H9 (cell line): ENCODE results near the gene C1RL. TPM values are rescaled to one million over a fixed set of nuclear protein-coding genes. Genes with fewer than 3 reads are reported as not detected.

Experiments
- DNase-seq: peaks from one replicate; pipeline ENCODE4 v3.0.0-alpha.2; 2017
- H2AFZ ChIP-seq: one replicate; pipeline ENCODE4 v1.6.1; 2013; ENCODE audit warnings: mild to moderate bottlenecking, low read length, control low read depth, moderate library complexity
- H2AK5ac ChIP-seq: 2 replicates; pipeline ENCODE4 v1.6.1; 2013; ENCODE audit warnings: low read length, control low read depth, mixed read lengths; ENCODE audit not compliant: insufficient read length
- H2BK120ac ChIP-seq: one replicate; pipeline ENCODE4 v1.6.1; 2013; ENCODE audit warnings: low read depth, mild to moderate bottlenecking, low read length, control low read depth, inconsistent platforms; ENCODE audit not compliant: poor library complexity, severe bottlenecking
- H2BK12ac ChIP-seq: 2 replicates; pipeline ENCODE4 v1.6.1; 2013; ENCODE audit warnings: low read length, control low read depth, mixed read lengths, low read depth; ENCODE audit not compliant: insufficient read length
- H2BK15ac ChIP-seq: 2 replicates; pipeline ENCODE4 v1.6.1; 2013; ENCODE audit warnings: low read depth, low read length, control low read depth
- H2BK20ac ChIP-seq: one replicate; pipeline ENCODE4 v1.6.1; 2013; ENCODE audit warnings: low read depth, mild to moderate bottlenecking, low read length, control low read depth, inconsistent platforms; ENCODE audit not compliant: poor library complexity, severe bottlenecking
- H2BK5ac ChIP-seq: 2 replicates; pipeline ENCODE4 v1.6.1; 2013; ENCODE audit warnings: low read length, control low read depth, mixed read lengths; ENCODE audit not compliant: insufficient read length
- H3K14ac ChIP-seq: 2 replicates; pipeline ENCODE4 v1.6.1; 2013; ENCODE audit warnings: low read length, control low read depth; ENCODE audit not compliant: insufficient read depth
- H3K18ac ChIP-seq: 2 replicates; pipeline ENCODE4 v1.6.1; 2013; ENCODE audit warnings: low read depth, mild to moderate bottlenecking, mixed read lengths, low read length, control low read depth; ENCODE audit not compliant: insufficient read length
- H3K23ac ChIP-seq: 2 replicates; pipeline ENCODE4 v1.6.1; 2013; ENCODE audit warnings: low read length, control low read depth, mixed read lengths, low read depth; ENCODE audit not compliant: insufficient read length
- H3K23me2 ChIP-seq: 2 replicates; pipeline ENCODE4 v1.6.1; 2013; ENCODE audit warnings: low read depth, mild to moderate bottlenecking, mixed read lengths, low read length, control low read depth; ENCODE audit not compliant: insufficient read length, poor library complexity, severe bottlenecking
- H3K27ac ChIP-seq: 2 replicates; pipeline ENCODE4 v1.5.1; 2013; ENCODE audit warnings: low read length, control low read depth, mixed read lengths, low read depth; ENCODE audit not compliant: insufficient read length
- H3K27me3 ChIP-seq: 2 replicates; pipeline ENCODE4 v1.6.1; 2013; ENCODE audit warnings: low read length, control low read depth, inconsistent platforms; ENCODE audit not compliant: insufficient read depth
- H3K4ac ChIP-seq: 2 replicates; pipeline ENCODE4 v1.6.1; 2013; ENCODE audit warnings: low read depth, mild to moderate bottlenecking, control low read depth, inconsistent platforms, low read length, moderate library complexity
- H3K4me1 ChIP-seq: 2 replicates; pipeline ENCODE4 v1.6.1; 2013; ENCODE audit warnings: low read length, control low read depth, inconsistent platforms; ENCODE audit not compliant: insufficient read depth
- H3K4me2 ChIP-seq: 2 replicates; pipeline ENCODE4 v1.6.1; 2013; ENCODE audit warnings: low read length, control low read depth, mixed read lengths; ENCODE audit not compliant: insufficient read length, insufficient read depth
- H3K56ac ChIP-seq: 2 replicates; pipeline ENCODE4 v1.6.1; 2013; ENCODE audit warnings: low read depth, mild to moderate bottlenecking, mixed read lengths, low read length, control low read depth; ENCODE audit not compliant: insufficient read length
- H3K79me1 ChIP-seq: 2 replicates; pipeline ENCODE4 v1.6.1; 2013; ENCODE audit warnings: low read depth, mild to moderate bottlenecking, moderate library complexity, low read length, control low read depth, inconsistent platforms; ENCODE audit not compliant: insufficient read depth, poor library complexity, severe bottlenecking
- H3K79me2 ChIP-seq: 2 replicates; pipeline ENCODE4 v1.6.1; 2013; ENCODE audit warnings: low read length, control low read depth, inconsistent platforms; ENCODE audit not compliant: insufficient read depth
- H3K9ac ChIP-seq: 2 replicates; pipeline ENCODE4 v1.6.1; 2013; ENCODE audit warnings: low read length, control low read depth, mixed read lengths; ENCODE audit not compliant: insufficient read length; ENCODE audit errors: extremely low read depth
- H3K9me3 ChIP-seq: one replicate; pipeline ENCODE4 v1.6.1; 2013; ENCODE audit warnings: low read depth, low read length, inconsistent platforms; ENCODE audit not compliant: control insufficient read depth
- H3T11ph ChIP-seq: one replicate; pipeline ENCODE4 v1.6.1; 2013; ENCODE audit warnings: mild to moderate bottlenecking, low read length, control low read depth, inconsistent platforms
- H4K20me1 ChIP-seq: one replicate; pipeline ENCODE4 v1.6.1; 2013; ENCODE audit not compliant: control insufficient read depth, insufficient read length, insufficient read depth
- H4K5ac ChIP-seq: 2 replicates; pipeline ENCODE4 v1.6.1; 2013; ENCODE audit warnings: low read depth, mild to moderate bottlenecking, mixed read lengths, low read length, control low read depth; ENCODE audit not compliant: insufficient read length
- H4K8ac ChIP-seq: replicated peaks from 2 replicates; pipeline ENCODE4 v1.6.1; 2013; ENCODE audit warnings: low read length, control low read depth, mixed read lengths, low read depth; ENCODE audit not compliant: insufficient read length
- H4K91ac ChIP-seq: 2 replicates; pipeline ENCODE4 v1.6.1; 2013; ENCODE audit warnings: low read depth, mild to moderate bottlenecking, moderate library complexity, mixed read lengths, low read length, control low read depth; ENCODE audit not compliant: insufficient read length
- H3K27ac Mint-ChIP-seq, 3 experiments: 2 replicates in 2 of 3; 3 replicates in 1 of 3; pipeline ENCODE4 v1.8.0; 2020 to 2021; ENCODE audit warnings: mixed read lengths in 3 of 3, mild to moderate bottlenecking in 1 of 3, moderate library complexity in 1 of 3
- H3K27me3 Mint-ChIP-seq: 2 replicates; pipeline ENCODE4 v1.8.0; 2021; ENCODE audit warnings: low read depth, mild to moderate bottlenecking, moderate library complexity, mixed read lengths
- H3K36me3 Mint-ChIP-seq, 3 experiments: 2 replicates in 2 of 3; 3 replicates in 1 of 3; pipeline ENCODE4 v1.8.0; 2020 to 2021; ENCODE audit warnings: low read depth in 3 of 3, mixed read lengths in 3 of 3; ENCODE audit not compliant: insufficient read depth in 1 of 3
- H3K4me1 Mint-ChIP-seq, 2 experiments: 2 replicates each; pipeline ENCODE4 v1.8.0; 2020; ENCODE audit warnings: mixed read lengths in 2 of 2
- H3K4me3 Mint-ChIP-seq, 2 experiments: 2 replicates in 1 of 2; 3 replicates in 1 of 2; pipeline ENCODE4 v1.8.0; 2020 to 2021; ENCODE audit warnings: mild to moderate bottlenecking in 2 of 2, mixed read lengths in 2 of 2, moderate library complexity in 1 of 2
- H3K9me3 Mint-ChIP-seq, 2 experiments: 2 replicates in 1 of 2; 3 replicates in 1 of 2; pipeline ENCODE4 v1.8.0; 2020; ENCODE audit warnings: mild to moderate bottlenecking in 2 of 2, mixed read lengths in 2 of 2, moderate library complexity in 1 of 2
- WGBS: extraction: QIAGEN DNeasy Blood & Tissue Kit; methylation state at CpG from one replicate; pipeline ENCODE4 v1.1.7; 2013; ENCODE audit warnings: missing lambda C conversion rate, low lambda C conversion rate, mixed read lengths; ENCODE audit not compliant: insufficient read length; ENCODE audit errors: extremely low coverage; 5-methylcytosine and 5-hydroxymethylcytosine counted together
- total RNA-seq: library from RNA; stranded (reverse); gene quantifications from 2 replicates; pipeline ENCODE4 v1.2.1, GENCODE V29; 2021
- TF ChIP-seq, protein P1 (sequence below): fragments of 200-600 bp; sonication (generic); conservative IDR thresholded peaks from 3 replicates; pipeline ENCODE4 v1.8.0; 2021; ENCODE audit warnings: antibody characterized with exemption, mild to moderate bottlenecking

Gene C1RL
- total RNA-seq, 1 experiment from 2014 or later: 15.1 TPM

DNA sequence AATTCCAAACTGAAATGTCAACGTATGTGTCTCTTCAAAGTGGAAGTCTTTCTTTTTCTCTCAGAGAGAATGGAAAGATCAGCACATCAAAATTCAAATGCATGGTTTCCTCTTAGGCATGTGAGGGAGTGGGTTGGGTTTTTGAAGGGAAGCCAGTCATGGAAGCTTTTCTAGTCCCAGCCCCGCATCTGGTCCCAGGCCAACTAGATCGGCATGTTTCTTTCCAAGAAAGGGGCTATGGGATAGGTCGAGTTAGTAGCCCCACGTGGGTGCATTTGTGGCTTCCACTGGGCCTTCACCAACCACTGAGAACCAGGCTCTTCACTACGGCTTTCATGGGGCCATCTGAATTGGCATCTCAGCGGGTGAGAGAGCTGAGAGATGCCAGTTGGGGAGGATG is 41.9 kb downstream of the C1RL start:
- Histone ChIP-seq H3K9me3 (no peaks in the 10 kb centered on the region), H3K56ac (no peak overlapping the region), H2BK12ac (no peak overlapping the region), H3K4me1 (no peaks in the 10 kb centered on the region), H3K27ac (no peak overlapping the region), H3T11ph (no peak overlapping the region), H3K27me3 (no peaks in the 10 kb centered on the region), H2AK5ac (no peak overlapping the region), H2BK120ac (no peak overlapping the region), H3K18ac (no peak overlapping the region), H3K79me1 (no peaks in the 10 kb centered on the region), H4K5ac (no peak overlapping the region), H3K4ac (no peak overlapping the region), H3K4me2 (no peak overlapping the region), H2BK5ac (no peak overlapping the region), H3K79me2 (0 out of 2 replicates have a peak, but pooled peaks cover 2% of the 10 kb centered on the region), H2BK20ac (no peak overlapping the region), H4K8ac (no peak overlapping the region), H4K20me1 (no peaks in the 10 kb centered on the region), H3K9ac (no peak overlapping the region), H2AFZ (no peak overlapping the region), H3K23me2 (no peaks in the 10 kb centered on the region), H3K23ac (no peak overlapping the region), H3K14ac (no peak overlapping the region), H2BK15ac (no peak overlapping the region), H4K91ac (no peak overlapping the region)
- Mint-ChIP-seq H3K9me3 (no peaks in the 10 kb centered on the region; a peak in 1 of 5 replicates), H3K27me3 (peaks cover 9% of the 10 kb centered on the region), H3K27ac (no peak overlapping the region), H3K4me1 (no peaks in the 10 kb centered on the region), H3K4me3 (no peak overlapping the region), H3K36me3 (no peaks in the 10 kb centered on the region)
- TF ChIP-seq, protein P1, sequence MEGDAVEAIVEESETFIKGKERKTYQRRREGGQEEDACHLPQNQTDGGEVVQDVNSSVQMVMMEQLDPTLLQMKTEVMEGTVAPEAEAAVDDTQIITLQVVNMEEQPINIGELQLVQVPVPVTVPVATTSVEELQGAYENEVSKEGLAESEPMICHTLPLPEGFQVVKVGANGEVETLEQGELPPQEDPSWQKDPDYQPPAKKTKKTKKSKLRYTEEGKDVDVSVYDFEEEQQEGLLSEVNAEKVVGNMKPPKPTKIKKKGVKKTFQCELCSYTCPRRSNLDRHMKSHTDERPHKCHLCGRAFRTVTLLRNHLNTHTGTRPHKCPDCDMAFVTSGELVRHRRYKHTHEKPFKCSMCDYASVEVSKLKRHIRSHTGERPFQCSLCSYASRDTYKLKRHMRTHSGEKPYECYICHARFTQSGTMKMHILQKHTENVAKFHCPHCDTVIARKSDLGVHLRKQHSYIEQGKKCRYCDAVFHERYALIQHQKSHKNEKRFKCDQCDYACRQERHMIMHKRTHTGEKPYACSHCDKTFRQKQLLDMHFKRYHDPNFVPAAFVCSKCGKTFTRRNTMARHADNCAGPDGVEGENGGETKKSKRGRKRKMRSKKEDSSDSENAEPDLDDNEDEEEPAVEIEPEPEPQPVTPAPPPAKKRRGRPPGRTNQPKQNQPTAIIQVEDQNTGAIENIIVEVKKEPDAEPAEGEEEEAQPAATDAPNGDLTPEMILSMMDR: no peak
- DNase-seq: no peak
- no CpG with 5 or more reads among the region's 7 CpGs for WGBS
